HTERT RPE-1 (cell line): ENCODE measurements around the gene EXOC6B.

Experiments used
- in situ Hi-C: fragments of 300-500 bp; cut with MboI; formaldehyde crosslinking; loops from 4 replicates; pipeline ENCODE4 v1.14.3; 2020; ENCODE audit warnings: low sequenced_read_pairs

The EXOC6B gene

DNA sequence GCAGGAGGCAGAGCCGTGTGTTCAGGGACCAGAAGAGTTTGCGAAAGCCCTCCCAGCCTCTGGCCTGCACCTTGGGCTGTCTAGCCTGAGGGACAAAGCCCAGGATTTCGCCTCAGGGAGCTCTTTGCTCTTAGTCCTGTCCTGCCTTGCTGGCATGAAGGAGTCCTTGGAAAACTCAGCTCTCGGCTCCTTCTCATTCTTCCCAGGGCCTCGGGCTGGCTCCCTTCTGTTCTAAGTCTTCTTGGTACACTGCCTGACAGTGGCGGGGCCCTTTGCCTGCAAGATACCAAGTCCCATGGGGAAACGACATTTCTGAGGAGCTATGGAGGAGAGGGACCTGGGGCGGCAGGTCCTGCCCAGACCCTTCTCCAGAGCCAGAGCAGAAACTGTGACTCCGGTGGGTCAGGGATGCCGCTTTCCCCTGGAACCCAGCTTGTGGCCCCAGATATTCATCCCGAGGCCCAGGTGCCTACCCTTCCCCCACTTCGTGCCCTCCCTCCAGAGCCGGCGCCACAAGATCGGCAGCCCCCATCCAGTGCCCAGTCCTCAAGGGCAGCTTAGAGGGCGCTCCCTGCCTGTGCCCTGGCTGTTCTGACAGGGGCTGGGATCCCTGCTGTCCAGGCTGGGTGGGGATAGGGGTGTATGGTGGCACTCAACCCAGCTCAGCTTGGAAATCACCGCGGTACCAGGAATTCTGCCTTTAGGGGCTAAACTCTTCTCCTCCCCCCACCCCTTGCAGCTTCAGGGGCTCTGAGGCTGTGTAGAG is 672.6 kb downstream of the EXOC6B start:
- in situ Hi-C loops: no loop called here

DNA sequence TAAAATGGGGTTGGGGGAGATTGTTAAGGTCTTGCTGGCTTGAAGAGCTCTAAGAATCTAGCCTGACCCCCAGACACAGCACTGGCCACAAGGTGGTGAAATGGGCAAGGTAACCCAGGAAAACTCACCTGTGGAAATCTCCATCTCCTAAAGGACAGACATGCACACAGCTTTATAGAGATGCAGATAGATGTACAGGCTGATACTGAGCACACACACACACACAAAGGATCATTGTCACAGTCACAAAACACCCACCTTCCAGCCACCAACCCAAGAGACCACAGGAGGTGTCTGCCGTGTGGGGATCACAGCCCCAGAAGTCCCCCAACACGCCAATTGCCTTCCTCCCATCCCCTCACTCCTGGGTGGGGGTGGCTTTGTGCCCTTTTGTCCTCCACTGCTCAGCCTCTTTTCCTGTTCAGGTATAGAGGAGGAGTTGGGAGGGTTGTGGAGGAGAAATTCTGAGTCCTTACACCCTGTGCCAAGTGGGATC is 674.9 kb downstream of the EXOC6B start:
- in situ Hi-C loops: no loop called here

DNA sequence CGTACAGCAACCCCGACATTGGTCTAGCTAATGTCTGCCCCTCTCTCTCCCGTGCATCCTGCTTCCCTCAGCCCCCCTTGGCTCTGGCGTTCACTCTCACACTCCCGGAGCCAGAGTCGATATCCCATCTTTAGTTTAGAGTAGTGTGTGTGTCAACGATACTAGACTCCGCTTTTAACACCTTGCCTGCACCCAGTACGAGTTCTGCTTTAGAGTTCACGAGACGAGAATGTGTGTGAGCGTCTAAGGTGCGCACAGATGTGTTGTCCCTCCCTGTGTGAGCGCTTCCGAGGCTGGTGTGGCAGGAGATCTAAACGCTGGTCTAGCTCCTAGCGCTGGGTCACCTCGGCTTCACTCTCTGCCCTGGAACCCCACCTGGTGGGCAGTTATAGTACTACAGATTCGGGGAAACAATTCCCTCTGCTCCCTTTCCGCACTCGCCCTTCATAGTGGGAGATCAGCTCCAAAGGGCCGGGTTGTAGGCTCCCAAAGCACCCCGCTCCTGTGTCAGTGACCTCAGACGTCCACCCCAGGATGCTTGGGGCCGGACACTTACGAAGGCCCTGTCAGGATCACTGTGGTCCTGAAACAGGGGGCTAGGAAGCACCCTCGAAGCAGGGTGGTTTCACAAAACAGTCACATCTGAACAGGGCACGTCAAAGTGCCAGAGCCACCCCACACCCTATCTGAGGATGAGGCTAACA is 675.5 kb downstream of the EXOC6B start:
- in situ Hi-C loops: no loop called here

DNA sequence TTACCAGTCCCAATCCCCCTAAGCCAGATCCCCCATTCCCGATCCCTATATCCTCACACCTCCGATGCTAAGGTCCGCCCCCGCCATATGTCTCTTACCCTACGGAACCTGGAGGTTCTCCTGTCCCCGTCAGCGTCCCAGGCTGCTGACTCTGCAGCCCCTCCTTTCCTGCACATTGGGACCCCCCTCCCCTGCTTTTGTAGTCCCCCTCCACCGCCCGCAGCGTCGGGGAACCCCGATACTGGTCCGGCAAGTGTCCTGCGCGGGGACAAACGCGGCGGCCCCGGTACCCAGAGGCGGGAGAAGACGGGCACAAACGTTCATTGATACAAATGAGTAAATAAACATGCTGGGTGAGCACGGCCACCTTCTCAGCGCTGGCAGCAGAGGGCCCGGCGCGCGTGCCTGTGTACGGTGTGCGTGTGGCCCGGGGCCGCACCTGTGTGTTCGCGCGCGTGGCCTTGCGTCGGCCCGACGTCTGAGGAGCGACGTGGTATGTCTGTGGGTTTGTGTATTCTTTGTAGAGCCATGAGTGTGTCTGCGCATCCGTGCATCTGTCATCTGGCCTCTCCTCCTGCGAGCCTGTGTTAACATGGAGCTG is 676.2 kb downstream of the EXOC6B start:
- in situ Hi-C loops: no loop called here

DNA sequence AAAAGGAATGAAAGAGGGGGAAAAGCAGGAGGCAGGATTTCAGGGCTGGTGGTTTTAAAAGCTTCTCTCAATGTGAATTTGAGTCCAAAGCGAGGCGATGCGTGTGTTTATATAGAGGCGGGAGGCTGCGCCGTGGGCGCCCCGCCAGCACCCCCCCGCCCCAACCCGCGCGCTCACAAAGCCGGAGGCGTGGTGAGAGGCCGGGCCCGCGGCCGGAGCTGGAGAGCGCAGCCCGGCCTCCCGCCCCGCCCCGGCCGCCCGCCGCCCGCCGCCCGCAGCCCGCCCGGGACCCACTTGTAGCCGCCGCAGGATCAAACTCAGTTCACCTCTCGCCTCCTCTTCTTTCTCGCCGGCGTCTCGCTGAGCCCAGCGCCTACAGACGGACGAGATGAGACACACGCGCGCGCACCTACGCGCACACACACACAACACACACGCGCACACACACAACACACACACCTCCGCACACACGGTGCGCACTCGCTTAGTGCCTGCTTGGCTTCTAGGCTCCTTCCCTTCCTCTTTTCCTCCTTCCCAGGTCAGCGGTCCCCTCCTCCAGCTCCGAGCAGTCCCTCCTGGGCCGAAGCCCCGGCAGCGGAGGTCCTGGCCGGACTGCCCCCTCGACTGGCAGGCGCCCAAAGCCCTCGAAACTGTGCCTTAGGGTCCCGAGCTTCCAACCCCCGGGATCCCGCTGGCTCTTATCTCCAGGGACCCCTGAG is 676.8 kb downstream of the EXOC6B start:
- in situ Hi-C loops: no loop called here

DNA sequence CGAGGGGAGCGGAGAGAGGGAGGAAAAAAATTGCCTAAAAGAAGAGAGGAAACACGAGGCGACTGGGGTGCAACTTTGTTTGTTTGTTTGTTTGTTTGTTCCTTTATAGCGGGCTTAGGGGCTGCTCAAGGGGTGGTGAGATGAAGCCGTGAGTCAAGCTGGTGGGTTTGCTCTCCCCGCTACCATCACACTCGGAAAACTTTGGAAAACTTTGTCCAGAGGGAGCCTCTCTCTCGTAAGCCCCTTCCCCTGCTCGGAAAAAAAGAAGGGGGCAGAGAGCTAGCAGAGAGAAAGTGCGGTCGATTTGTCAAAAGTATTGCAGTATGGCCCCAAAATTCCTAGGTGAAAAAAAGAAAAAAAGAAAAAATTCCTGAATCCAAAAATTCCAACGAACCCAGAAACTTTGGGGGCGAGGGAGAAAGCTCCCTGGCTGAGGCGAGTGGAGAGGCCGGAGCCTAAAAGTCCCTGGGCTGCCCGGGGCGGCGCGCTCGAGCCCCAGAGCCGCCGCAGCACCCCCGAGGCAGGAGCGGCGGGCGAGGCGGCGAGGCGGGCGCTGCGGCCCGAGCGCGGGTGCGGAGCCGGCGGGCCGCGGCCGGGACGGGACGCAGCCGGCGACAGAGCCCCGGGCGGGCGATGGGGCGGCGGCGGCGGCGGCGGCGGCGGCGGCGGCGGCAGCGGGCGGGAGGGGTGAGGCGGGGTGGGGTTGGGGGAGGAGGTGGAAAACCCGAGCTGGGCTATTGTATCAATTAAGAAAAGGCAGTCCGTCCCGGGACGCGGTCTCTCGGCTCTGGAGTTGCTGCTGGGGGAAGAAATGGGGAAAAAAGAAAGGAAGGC is 677.6 kb downstream of the EXOC6B start:
- in situ Hi-C loops: no loop called here

DNA sequence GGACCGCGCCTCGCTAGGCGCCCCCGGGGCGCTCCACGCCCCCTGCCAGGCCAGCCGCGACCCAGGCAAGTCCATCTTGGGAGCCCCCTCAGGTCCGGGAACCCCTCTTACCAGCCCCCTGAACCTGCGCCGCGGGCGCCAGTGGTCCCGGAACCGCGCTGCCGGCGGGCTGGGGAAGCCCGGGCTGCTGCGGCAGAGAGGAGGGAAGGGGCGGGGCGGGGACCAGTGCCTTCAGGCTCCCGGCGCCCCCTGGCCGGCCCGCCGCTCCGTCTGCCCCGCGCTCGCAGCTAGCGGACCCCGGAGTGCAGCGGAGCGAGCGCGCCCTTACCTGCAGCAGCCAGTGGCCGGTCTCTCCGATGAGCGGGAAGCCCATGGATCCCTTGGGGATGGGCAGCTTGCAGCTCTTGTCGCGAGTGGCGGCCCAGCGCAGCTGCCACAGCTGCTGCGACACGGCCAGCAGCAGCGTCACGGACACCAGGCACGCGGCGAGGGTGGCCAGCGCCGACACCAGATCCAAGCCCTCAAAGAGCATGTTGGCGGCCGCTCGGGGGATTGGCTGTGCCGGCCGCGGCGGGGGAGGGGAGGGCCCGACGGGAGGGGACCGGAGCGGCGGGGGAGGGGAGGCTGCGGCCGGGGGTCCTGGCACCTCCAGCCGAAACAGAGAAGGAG is 678.4 kb downstream of the EXOC6B start, which contains the start of gene CYP26B1:
TSS of gene CYP26B1 (minus strand) at position 560 of the 669 bp plus-strand sequence. CDS start at position 532, 28 bp downstream.
- in situ Hi-C loops: no loop called here

DNA sequence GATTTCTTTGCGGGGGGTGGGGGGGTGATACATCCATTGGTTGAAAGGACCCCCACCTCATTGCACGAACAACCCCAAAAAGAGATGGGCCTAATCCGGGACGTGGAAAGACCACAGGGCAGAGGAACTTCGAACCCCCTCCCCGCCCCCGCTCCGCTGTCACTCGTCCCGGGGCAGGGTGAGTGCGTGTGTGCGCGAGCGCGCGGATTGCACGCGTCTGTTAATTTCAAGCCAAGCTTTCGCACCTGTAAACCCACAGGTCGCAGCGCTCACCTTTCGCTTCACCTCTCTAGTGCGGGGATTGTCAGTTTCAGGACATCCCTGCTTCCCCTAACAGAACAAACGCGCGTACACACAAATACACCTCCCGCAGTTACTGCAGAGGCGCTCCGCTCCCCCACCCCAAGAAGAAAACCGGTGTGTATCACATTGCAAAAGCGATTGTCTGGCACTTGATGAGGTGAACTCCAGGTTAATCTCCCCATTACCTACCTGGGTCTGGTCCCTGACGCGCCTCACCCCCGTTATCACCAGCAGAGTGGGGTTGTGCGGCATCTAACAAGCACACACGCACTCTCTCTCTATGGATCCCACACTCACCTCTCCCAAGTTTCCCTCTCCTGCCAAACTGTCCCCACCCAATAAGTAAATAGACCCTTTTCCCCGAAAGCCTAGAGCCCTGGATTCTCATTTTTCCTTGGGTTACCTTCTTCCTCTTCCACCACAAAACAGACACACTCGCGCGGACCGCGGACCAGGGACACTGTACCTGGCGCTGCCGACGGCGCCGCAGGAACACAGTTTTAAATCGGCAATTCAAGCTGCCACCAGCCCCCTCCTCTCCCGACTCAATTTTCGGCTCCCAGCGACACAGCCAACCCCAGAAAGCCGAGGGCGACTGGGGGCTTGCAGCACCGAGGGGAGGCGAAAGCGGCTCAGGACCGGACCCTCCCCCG is 679.2 kb downstream of the EXOC6B start:
- in situ Hi-C loops: no loop called here

DNA sequence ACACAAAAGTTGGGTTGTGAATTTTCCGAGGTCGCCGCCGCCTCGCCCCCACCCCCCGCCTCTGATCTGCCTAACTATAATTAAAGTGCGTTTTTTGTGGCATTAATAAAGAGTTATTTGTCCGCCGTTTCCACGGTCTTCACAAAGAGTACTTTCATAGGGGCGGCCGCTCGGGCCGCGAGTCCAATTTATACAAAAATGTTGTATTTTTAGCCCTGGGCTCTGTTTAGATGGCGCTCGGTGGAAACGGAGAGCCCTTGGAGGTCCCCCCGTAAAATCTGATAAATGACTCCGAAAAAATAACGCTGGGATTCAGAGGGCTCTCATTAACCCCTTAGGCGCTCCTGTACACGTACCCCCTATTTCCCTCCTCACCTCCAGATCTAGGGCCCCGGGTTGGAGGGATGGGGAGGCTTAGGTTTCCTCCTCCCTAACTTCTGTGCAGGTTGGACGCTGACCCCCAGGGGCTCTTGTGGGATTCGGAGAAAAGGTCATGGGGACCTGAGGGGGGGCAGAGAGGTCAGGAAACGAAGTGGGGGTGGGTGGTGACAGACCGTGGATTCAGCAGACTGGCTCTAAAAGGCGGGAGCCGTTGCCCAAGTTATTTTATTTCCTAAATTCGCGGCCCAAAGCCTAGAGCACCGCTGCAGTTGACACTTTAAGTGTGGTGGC is 680.0 kb downstream of the EXOC6B start:
- in situ Hi-C loops: no loop called here

DNA sequence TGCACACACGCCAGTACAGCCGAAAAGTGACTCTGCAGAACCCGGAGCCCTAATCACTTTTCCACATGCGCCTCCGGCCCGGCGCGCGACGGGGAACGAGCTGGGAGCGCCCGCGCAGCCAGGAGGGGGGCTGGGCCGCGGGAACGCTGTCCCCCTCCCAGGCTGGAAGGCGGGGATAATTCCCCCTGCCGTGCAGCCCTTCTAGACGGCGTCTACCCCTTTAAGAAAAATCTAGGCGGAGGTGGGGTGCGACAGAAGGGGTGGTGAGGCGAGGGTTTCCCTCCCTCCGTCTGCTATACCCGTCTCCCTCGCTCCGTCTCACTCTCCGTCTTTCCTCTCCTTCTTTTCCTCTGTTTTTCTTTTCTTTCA is 680.6 kb downstream of the EXOC6B start:
- in situ Hi-C loops: no loop called here

DNA sequence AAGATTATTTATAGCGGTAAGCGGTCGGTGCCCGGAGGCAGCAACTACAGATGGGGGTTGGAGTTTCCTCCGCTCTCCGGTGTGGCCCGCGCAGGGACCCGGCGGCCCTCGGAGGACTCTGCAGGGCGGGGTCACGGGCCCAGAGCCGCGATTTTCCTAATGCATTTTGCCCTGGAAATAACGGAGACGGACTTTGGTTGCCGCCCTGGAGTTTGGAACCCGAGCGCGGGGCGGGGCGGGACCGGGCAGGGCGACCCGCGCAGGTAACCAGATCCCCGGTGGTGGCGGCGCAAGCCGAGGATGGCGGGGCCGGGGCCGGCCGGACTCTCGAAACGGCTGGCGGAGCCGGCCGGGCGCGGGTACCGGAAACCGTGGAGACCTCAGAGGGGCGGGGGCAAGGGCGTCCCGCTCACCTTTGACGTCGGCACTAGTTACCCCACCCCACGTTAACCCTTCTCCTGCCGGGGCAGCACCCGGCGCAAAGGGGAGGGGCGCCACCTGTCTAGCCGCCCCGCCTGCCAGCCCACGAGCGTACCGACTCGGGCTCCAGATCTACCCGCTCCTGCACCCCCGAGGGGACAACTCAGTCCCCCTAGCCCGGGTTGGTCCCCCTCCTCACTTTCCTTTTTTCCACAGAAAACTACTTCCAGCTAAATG is 681.1 kb downstream of the EXOC6B start:
- in situ Hi-C loops: no loop called here

DNA sequence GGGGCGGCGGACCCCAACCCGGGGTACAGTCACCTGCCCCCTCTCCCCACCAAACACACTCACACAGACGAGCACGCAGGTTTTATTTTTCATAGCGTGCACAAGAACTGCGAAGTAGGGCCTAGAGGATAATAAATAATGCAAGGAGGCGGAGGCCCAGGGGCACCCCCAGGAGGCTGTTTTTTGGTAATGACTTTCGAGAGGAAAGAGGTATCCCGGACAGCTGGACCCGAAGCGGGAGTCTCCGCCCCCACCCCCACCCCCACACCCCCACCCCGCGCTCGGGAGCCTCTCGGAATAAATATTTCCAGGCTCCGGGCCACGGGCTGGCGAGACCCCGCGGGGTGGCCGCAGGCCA is 681.6 kb downstream of the EXOC6B start:
- in situ Hi-C loops: no loop called here

DNA sequence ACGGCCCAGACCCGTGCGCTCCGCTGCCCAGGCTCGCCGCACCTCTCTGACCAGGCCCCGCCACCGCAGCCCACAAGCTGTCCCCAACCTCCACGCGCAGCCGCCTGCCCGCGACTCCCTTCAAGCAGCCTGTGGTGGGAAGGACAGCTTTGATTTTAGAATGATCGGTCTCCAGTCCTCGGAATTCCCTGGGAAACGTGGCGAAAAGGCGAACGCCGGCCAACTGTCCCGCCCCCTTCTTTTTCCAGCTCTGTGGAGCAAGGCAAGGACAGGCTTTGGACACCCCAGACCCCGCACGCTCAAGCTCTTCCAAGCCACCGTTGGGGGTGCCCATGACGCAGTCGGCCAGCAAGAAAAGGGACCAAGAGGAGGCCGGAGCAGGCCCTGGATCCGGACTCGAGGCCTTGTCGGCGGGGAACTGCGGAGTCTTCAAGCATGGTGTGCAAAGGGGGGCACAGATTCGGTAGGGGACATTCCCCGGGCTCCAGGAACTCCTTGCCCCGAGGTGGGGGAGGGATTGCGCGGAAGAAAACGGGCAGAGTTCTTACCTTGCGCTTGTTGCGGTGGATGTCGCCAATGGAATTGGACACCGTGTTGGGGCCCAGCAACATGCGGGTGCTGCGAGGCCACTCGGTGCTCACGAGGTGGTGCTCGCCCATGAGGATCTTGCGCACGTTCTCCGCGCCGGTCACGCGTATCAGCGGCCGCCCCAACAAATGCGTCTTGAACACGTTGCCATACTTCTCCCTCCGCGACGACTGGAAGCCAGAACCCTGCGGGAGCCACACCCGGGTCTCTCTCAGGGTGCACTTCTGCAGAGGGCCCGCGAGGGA is 682.2 kb downstream of the EXOC6B start:
- in situ Hi-C loops: no loop called here

DNA sequence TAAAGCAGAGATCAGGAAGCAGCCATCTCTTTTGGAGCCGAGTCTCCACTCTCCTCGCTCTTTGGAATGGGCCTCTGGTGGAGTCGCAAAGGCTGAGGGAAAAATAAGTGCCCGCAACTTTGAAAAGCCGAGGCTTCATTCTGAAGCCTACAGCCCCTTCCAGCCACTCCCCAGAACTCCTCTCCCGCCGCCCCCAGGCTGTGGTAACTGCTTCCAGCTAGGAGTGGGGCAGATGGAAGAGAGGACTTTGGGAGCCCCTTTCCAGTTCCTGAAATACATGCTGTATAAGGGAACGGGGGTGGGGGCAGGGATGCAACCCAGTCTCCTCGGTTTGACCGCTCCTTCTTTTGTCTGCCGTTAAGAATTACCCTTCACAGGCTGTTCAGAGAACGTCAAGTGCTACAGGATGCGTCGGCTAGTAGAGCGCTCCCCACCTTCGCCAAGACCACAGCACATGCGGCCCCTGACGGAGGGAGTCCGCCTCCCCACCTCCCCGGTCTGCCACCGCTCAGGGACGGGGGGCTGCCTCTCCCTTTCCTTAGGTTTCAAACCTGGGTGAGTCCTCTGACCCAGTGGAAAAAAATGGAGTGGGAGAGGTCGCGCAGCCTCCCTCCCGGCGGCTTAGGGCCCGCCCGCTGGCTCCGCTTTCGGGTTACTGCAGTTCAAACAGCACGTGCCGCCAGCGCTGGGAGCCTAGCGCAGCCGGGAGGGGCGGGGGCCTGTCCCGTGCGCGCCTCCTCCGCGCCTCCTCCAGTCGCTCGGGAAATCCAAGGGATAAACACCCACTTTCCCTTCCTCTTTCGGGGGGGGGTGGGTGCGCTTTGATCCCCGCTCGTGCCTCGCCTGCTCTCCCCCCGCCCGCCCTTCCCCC is 683.0 kb downstream of the EXOC6B start:
- in situ Hi-C loops: no loop called here

DNA sequence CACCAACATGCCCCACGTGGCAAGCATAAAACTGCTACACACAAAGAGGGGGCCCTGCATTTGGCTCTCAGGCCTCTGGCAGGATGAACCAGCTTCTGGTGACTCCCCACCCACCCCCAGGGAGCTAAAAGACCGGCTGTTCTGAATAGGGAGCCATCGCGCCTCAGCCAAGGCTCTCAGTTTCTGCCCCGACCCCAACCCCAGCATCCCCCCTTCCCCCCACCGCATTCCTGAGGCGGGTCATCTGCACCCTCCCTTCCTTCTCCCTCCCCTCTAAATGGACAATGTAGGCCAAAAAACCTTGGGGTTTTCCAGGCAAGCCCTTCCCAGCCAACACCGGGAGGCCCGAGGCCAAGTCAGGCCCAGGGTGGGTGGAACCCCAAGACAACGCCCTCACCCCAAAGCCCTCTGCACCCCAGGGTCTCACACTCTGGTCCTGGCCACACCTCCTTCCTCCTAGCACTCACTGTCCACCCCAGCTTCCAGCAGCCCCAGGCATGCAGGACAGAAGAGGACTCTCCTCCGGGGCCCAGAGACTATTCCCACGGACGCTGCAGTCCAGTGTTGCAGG is 683.9 kb downstream of the EXOC6B start:
- in situ Hi-C loops: no loop called here
